ENCODE measurements around the gene RNU1-1.
"Not testable (repeated sequence)": the region's sequence is repeated elsewhere in the genome, so short reads cannot be mapped to it uniquely, and the experiment has no call there.

DNA sequence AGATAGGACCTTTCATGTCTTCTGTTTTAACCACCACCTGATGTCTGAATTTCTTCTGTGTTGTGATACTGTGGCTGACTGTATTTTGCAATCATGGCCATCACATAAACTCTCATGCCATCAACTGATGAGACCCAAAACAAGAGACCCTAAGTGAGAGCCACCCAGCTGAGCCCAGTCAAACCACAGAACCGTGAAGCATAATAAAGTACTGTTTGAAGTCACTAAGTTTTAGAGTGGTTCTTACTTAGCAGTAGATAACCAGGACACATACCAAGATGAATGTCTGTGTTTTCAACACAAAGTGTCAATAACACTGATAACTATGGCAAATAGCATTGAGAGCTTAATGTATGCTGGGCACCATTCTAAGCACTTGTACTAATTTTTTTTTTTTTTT is 35.5 kb upstream of the RNU1-1 start:
- TF ChIP-seq, protein P1, sequence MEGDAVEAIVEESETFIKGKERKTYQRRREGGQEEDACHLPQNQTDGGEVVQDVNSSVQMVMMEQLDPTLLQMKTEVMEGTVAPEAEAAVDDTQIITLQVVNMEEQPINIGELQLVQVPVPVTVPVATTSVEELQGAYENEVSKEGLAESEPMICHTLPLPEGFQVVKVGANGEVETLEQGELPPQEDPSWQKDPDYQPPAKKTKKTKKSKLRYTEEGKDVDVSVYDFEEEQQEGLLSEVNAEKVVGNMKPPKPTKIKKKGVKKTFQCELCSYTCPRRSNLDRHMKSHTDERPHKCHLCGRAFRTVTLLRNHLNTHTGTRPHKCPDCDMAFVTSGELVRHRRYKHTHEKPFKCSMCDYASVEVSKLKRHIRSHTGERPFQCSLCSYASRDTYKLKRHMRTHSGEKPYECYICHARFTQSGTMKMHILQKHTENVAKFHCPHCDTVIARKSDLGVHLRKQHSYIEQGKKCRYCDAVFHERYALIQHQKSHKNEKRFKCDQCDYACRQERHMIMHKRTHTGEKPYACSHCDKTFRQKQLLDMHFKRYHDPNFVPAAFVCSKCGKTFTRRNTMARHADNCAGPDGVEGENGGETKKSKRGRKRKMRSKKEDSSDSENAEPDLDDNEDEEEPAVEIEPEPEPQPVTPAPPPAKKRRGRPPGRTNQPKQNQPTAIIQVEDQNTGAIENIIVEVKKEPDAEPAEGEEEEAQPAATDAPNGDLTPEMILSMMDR (IDR thresholded peaks at IDR 0.05; ENCODE audit: insufficient read depth, low read length, poor library complexity, severe bottlenecking): not testable (repeated sequence)
- TF ChIP-seq EZH2phosphoT487 (conservative IDR thresholded peaks at IDR 0.05; ENCODE audit: low read length): not testable (repeated sequence)
